K562 (cell line): Measurements from ENCODE around the gene DAPP1. TPM values are rescaled to one million over a fixed set of nuclear protein-coding genes. Genes with fewer than 3 reads are reported as not detected.
A peak's percentile ranks its signal among the peaks of the same experiment; 100 is the strongest.

ENCODE experiments used
- ATAC-seq: fragments of 200-7000 bp; cut with Tn5 transposase; 3 replicates; pipeline ENCODE4 v1.9.1; 2020; ENCODE audit warnings: moderate library complexity
- BruUV-seq: library from RNA; stranded (reverse); fragments of 400-500 nt; replicated peaks from 2 replicates; lab custom pipeline; 2021; lab: Mats Ljungman, UMichigan
- CTCF ChIA-PET: fragments of 300-600 bp; formaldehyde crosslinking; extraction: SDS; loops from one replicate; lab custom pipeline; 2021; ENCODE audit warnings: low intra/inter-chr PET ratio; lab: Yijun Ruan, JAX
- POLR2A ChIA-PET: fragments of 300-600, 350-650 bp; sonication (Branson Sonifier 250); formaldehyde crosslinking; extraction: SDS; loops from one replicate; lab custom pipeline; 2021; ENCODE audit warnings: antibody characterized with exemption, inconsistent platforms; lab: Yijun Ruan, JAX
- DNase-seq, 4 experiments: peaks; one replicate each; pipeline versions ENCODE4 v3.0.0 to v3.0.0-alpha.2; 2011 to 2018; ENCODE audit warnings: low spot score in 3 of 4, mixed read lengths in 3 of 4; ENCODE audit errors: extremely low read depth in 1 of 4
- FAIRE-seq: peaks from 2 replicates; lab custom pipeline; 2011; peaks lifted over from hg19 to GRCh38; lab: Jason Lieb, UNC
- H2AFZ ChIP-seq: 2 replicates; pipeline ENCODE4 v1.6.0; 2011; ENCODE audit warnings: low read depth, low read length, control low read depth, inconsistent platforms
- H3K27ac ChIP-seq: fragments of 200-600 bp; 3 replicates; pipeline ENCODE4 v1.8.0; 2011; ENCODE audit warnings: low read depth, mild to moderate bottlenecking, control low read depth, inconsistent platforms, low read length, moderate library complexity, mixed read lengths; ENCODE audit errors: extremely low read depth
- H3K27me3 ChIP-seq, 2 experiments: fragments of 300-600 bp in 1 of 2; 2 replicates in 1 of 2; 3 replicates in 1 of 2; pipeline versions ENCODE4 v1.6.0 to v1.8.0; 2011; ENCODE audit warnings: inconsistent platforms in 2 of 2, low read length in 2 of 2, mild to moderate bottlenecking in 1 of 2, mixed read lengths in 1 of 2, moderate library complexity in 1 of 2; ENCODE audit not compliant: control insufficient read depth in 2 of 2, insufficient read depth in 2 of 2
- H3K36me3 ChIP-seq: fragments of 300-600 bp; 3 replicates; pipeline ENCODE4 v1.8.0; 2011; ENCODE audit warnings: mild to moderate bottlenecking, low read length, inconsistent platforms; ENCODE audit not compliant: control insufficient read depth, insufficient read depth
- H3K4me1 ChIP-seq, 2 experiments: fragments of 200-600 bp in 1 of 2; replicated peaks in 1 of 2; 2 replicates in 1 of 2; 3 replicates in 1 of 2; pipeline versions ENCODE4 v1.5.1 to v1.8.0; 2011; ENCODE audit warnings: inconsistent platforms in 2 of 2, low read length in 2 of 2, mild to moderate bottlenecking in 1 of 2, mixed read lengths in 1 of 2, moderate library complexity in 1 of 2; ENCODE audit not compliant: control insufficient read depth in 2 of 2, insufficient read depth in 2 of 2
- H3K4me2 ChIP-seq: 2 replicates; pipeline ENCODE4 v1.6.1; 2011; ENCODE audit warnings: low read length, control low read depth, inconsistent platforms, mixed read lengths; ENCODE audit not compliant: insufficient read depth
- H3K4me3 ChIP-seq: fragments of 200-600 bp; sonication (generic), shearing (Covaris generic); 2 replicates; pipeline ENCODE4 v1.5.1; 2016; ENCODE audit warnings: control low read depth, inconsistent platforms
- H3K79me2 ChIP-seq: fragments of 200-600 bp; 3 replicates; pipeline ENCODE4 v1.8.0; 2011; ENCODE audit warnings: low read length, inconsistent platforms; ENCODE audit not compliant: control insufficient read depth, insufficient read depth
- H3K9ac ChIP-seq, 2 experiments: 2 replicates each; pipeline versions ENCODE4 v1.6.0 to v1.6.1; 2011; ENCODE audit warnings: low read depth in 2 of 2, low read length in 2 of 2, control low read depth in 1 of 2, inconsistent platforms in 1 of 2, mild to moderate bottlenecking in 1 of 2, mixed read lengths in 1 of 2; ENCODE audit not compliant: insufficient read depth in 1 of 2
- H3K9me1 ChIP-seq: one replicate; pipeline ENCODE4 v1.6.0; 2011; ENCODE audit warnings: inconsistent platforms, mild to moderate bottlenecking, low read length, moderate library complexity; ENCODE audit not compliant: control insufficient read depth, insufficient read depth
- H3K9me3 ChIP-seq: replicated peaks from 2 replicates; pipeline ENCODE4 v1.5.1; 2011; ENCODE audit warnings: low read depth, low read length, inconsistent platforms; ENCODE audit not compliant: control insufficient read depth, insufficient read depth
- H4K20me1 ChIP-seq: replicated peaks from 2 replicates; pipeline ENCODE4 v1.6.1; 2011; ENCODE audit warnings: low read length, inconsistent platforms, mixed read lengths; ENCODE audit not compliant: control insufficient read depth, insufficient read depth
- BACH1 ChIP-seq: fragments of 200-800 bp; sonication (Bioruptor generic); IDR thresholded peaks from 2 replicates; pipeline ENCODE4 v1.6.1; 2016; ENCODE audit warnings: missing genetic modification characterization, missing compliant biosample characterization
- ELF2 ChIP-seq: fragments of 250-450 bp; sonication (Bioruptor Pico); IDR thresholded peaks from 2 replicates; pipeline ENCODE4 v1.5.0; 2021; ENCODE audit warnings: mild to moderate bottlenecking
- ERF ChIP-seq: fragments of 450-650 bp; formaldehyde crosslinking; IDR thresholded peaks from 2 replicates; pipeline ENCODE4 v1.4.0; 2020; ENCODE audit warnings: mild to moderate bottlenecking, mixed read lengths
- HNRNPK ChIP-seq: fragments of 200-400 bp; formaldehyde crosslinking; IDR thresholded peaks from one replicate; pipeline ENCODE4 v1.6.1; 2018; ENCODE audit warnings: mild to moderate bottlenecking, low read depth, low read length; ENCODE audit not compliant: poor library complexity, severe bottlenecking
- SAFB ChIP-seq: fragments of 200-400 bp; formaldehyde crosslinking; IDR thresholded peaks from 2 replicates; pipeline ENCODE4 v1.6.1; 2017; ENCODE audit warnings: low read depth, low read length, borderline replicate concordance
- SMARCA5 ChIP-seq: fragments of 450-650 bp; IDR thresholded peaks from 2 replicates; pipeline ENCODE4 v1.6.1; 2016
- SNRNP70 ChIP-seq: fragments of 200-400 bp; formaldehyde crosslinking; optimal IDR thresholded peaks from 2 replicates; pipeline ENCODE3; 2017; ENCODE audit warnings: low read depth, low read length
- TAF9B ChIP-seq: fragments of 450-650 bp; IDR thresholded peaks from 2 replicates; pipeline ENCODE4 v1.6.1; 2018; ENCODE audit warnings: mild to moderate bottlenecking; ENCODE audit not compliant: partially characterized antibody
- THRAP3 ChIP-seq: fragments of 450-650 bp; IDR thresholded peaks from 2 replicates; pipeline ENCODE4 v1.6.1; 2016; ENCODE audit warnings: mild to moderate bottlenecking, inconsistent platforms, borderline replicate concordance
- WGBS: fragments of 100-300 bp; shearing (Covaris generic); methylation state at CpG from one replicate; pipeline ENCODE4 v1.1.6; 2016; ENCODE audit warnings: low coverage, mixed read lengths; ENCODE audit not compliant: insufficient coverage; ENCODE audit errors: missing lambda C conversion rate; 5-methylcytosine and 5-hydroxymethylcytosine counted together
- in situ Hi-C: fragments of 300-500 bp; cut with MboI; formaldehyde crosslinking; loops from 4 replicates; pipeline ENCODE4 v1.15.0; 2018; ENCODE audit warnings: inconsistent platforms, mixed read lengths
- intact Hi-C: fragments of 100-400 bp; cut with micrococcal nuclease; formaldehyde crosslinking; loops from 2 replicates; pipeline ENCODE4 v1.14.2; 2022
- polyA plus RNA-seq, 8 experiments: library from polyadenylated mRNA; depleted of rRNA in 4 of 8; stranded (reverse) in 5 of 8; unstranded in 3 of 8; fragments of >200 nt; fragmentation: Nextera tagmentation in 2 of 8; fragmentation: Illumina TruSeq in 1 of 8; extraction: Ambion mirVana in 2 of 8; extraction: Trizol in 1 of 8; gene quantifications; 2 replicates each; pipeline versions ENCODE4 v1.2.1 to v1.2.3, GENCODE V29; 2011 to 2014; ENCODE audit warnings: inconsistent platforms in 1 of 8, missing spikeins in 1 of 8
- total RNA-seq, 7 experiments: library from RNA; depleted of rRNA in 6 of 7; stranded (reverse); fragments of >200 nt in 6 of 7; fragmentation: Illumina TruSeq in 2 of 7; extraction: Trizol in 2 of 7; gene quantifications; 2 replicates each; pipeline versions ENCODE4 v1.2.1 to v1.2.3, GENCODE V29; 2011 to 2021; ENCODE audit warnings: low replicate concordance in 1 of 7
- TF ChIP-seq, protein P1 (sequence below): fragments of 450-650 bp; conservative IDR thresholded peaks from 2 replicates; pipeline ENCODE4 v1.6.1; 2016; ENCODE audit warnings: missing genetic modification characterization, low read depth, mild to moderate bottlenecking, missing compliant biosample characterization, moderate library complexity
- TF ChIP-seq, protein P2 (sequence below): fragments of 250-450 bp; sonication (Bioruptor Pico); IDR thresholded peaks from 2 replicates; pipeline ENCODE4 v1.4.0; 2020; ENCODE audit warnings: mild to moderate bottlenecking
- TF ChIP-seq, protein P3 (sequence below), 3 experiments: fragments of 200-800 bp in 1 of 3; sonication (Bioruptor generic) in 1 of 3; sonication (generic) in 1 of 3; formaldehyde crosslinking in 1 of 3; IDR thresholded peaks; 2 replicates each; pipeline versions ENCODE4 v1.6.1 to v1.8.0; 2016 to 2022; ENCODE audit warnings: mild to moderate bottlenecking in 2 of 3, missing compliant biosample characterization in 2 of 3, missing genetic modification characterization in 2 of 3, missing genetic modification reagents in 1 of 3
- TF ChIP-seq, protein P4 (sequence below): IDR thresholded peaks from 2 replicates; pipeline ENCODE4 v1.6.1; 2016; ENCODE audit warnings: missing genetic modification characterization, missing compliant biosample characterization
- TF ChIP-seq, protein P5 (sequence below): sonication (generic); formaldehyde crosslinking; IDR thresholded peaks from 2 replicates; pipeline ENCODE4 v1.8.0; 2022; ENCODE audit warnings: missing genetic modification reagents, mild to moderate bottlenecking, borderline replicate concordance
- TF ChIP-seq, protein P6 (sequence below): fragments of 450-650 bp; IDR thresholded peaks from 2 replicates; pipeline ENCODE4 v1.6.1; 2016

The DAPP1 gene
- total and polyA plus RNA-seq, 9 of the 15 experiments (the other 6 are each of a cell fraction or from before 2014, with no cell fraction given): 1.9 to 7.2 (median 3.6) TPM

DNA sequence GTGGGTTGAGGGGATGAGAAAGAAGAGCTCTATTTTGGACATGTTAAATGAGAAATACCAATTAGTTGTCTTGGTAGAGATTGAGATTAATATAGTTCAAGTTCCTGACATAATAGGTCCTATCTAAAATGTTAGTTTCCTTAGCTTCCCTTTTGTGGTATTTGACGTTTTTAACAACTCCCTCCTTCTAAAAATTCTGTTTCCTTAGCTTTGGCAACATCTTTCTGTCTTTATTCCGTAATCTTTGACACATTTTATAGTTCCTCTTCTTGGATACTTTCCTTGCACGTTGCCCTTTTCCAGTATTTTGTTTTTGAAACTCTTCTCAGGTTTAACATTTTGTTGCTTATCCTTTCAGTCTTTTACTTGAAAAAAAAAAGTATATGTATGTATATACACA, 40.7 kb downstream of the DAPP1 start:
- ChIA-PET CTCF (no interaction called here), POLR2A (interaction anchor here (1.3 kb wide), 1 partner anchor 9 kb away, joined by 3 read pairs; no protein-coding TSS in a partner anchor)
- Histone ChIP-seq H3K4me1 (peaks cover 0 to 12% of the 10 kb centered on the region in 2 experiments; a peak in 1 of 5 replicates), H4K20me1 (no peaks in the 10 kb centered on the region), H3K36me3 (no peaks in the 10 kb centered on the region; the same call in 2 of the 3 replicates), H3K27me3 (no peaks in the 10 kb centered on the region), H3K27ac (no peak overlapping the region), H3K9me1 (no peaks in the 10 kb centered on the region), H3K4me2 (no peak overlapping the region), H3K9me3 (no peaks in the 10 kb centered on the region), H3K4me3 (no peak overlapping the region), H2AFZ (0 out of 2 replicates have a peak overlapping the region, but pooled peaks have one; percentile 27), H3K79me2 (no peaks in the 10 kb centered on the region), H3K9ac (no peak overlapping the region)
- ATAC-seq (no peak), FAIRE-seq (no peak), DNase-seq (no peak)
- 15% methylated on average over 3 of the region's 3 CpGs for WGBS
- BruUV-seq: no TSS peak
- intact Hi-C loops: no loop called here
- in situ Hi-C loops: no loop called here
- TF ChIP-seq THRAP3 (no peak), SAFB (no peak), SNRNP70 (no peak), BACH1 (tag) (no peak), ERF (CRISPR knock-in tag) (no peak), HNRNPK (no peak), SMARCA5 (no peak), ELF2 (CRISPR knock-in tag) (no peak), TAF9B (no peak)
- TF ChIP-seq, protein P1, sequence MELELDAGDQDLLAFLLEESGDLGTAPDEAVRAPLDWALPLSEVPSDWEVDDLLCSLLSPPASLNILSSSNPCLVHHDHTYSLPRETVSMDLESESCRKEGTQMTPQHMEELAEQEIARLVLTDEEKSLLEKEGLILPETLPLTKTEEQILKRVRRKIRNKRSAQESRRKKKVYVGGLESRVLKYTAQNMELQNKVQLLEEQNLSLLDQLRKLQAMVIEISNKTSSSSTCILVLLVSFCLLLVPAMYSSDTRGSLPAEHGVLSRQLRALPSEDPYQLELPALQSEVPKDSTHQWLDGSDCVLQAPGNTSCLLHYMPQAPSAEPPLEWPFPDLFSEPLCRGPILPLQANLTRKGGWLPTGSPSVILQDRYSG (tag): no peak
- TF ChIP-seq, protein P2, sequence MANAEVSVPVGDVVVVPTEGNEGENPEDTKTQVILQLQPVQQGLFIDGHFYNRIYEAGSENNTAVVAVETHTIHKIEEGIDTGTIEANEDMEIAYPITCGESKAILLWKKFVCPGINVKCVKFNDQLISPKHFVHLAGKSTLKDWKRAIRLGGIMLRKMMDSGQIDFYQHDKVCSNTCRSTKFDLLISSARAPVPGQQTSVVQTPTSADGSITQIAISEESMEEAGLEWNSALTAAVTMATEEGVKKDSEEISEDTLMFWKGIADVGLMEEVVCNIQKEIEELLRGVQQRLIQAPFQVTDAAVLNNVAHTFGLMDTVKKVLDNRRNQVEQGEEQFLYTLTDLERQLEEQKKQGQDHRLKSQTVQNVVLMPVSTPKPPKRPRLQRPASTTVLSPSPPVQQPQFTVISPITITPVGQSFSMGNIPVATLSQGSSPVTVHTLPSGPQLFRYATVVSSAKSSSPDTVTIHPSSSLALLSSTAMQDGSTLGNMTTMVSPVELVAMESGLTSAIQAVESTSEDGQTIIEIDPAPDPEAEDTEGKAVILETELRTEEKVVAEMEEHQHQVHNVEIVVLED (CRISPR knock-in tag): no peak
- TF ChIP-seq, protein P3, sequence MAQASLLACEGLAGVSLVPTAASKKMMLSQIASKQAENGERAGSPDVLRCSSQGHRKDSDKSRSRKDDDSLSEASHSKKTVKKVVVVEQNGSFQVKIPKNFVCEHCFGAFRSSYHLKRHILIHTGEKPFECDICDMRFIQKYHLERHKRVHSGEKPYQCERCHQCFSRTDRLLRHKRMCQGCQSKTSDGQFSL (CRISPR knock-in tag; IDR thresholded peaks at IDR 0.05): no peak
- TF ChIP-seq, protein P3 (tag; IDR thresholded peaks at IDR 0.05): no peak
- TF ChIP-seq, protein P4, sequence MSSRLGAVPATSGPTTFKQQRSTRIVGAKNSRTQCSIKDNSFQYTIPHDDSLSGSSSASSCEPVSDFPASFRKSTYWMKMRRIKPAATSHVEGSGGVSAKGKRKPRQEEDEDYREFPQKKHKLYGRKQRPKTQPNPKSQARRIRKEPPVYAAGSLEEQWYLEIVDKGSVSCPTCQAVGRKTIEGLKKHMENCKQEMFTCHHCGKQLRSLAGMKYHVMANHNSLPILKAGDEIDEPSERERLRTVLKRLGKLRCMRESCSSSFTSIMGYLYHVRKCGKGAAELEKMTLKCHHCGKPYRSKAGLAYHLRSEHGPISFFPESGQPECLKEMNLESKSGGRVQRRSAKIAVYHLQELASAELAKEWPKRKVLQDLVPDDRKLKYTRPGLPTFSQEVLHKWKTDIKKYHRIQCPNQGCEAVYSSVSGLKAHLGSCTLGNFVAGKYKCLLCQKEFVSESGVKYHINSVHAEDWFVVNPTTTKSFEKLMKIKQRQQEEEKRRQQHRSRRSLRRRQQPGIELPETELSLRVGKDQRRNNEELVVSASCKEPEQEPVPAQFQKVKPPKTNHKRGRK (tag): no peak
- TF ChIP-seq, protein P5, sequence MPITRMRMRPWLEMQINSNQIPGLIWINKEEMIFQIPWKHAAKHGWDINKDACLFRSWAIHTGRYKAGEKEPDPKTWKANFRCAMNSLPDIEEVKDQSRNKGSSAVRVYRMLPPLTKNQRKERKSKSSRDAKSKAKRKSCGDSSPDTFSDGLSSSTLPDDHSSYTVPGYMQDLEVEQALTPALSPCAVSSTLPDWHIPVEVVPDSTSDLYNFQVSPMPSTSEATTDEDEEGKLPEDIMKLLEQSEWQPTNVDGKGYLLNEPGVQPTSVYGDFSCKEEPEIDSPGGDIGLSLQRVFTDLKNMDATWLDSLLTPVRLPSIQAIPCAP (CRISPR knock-in tag): no peak
- TF ChIP-seq, protein P6, sequence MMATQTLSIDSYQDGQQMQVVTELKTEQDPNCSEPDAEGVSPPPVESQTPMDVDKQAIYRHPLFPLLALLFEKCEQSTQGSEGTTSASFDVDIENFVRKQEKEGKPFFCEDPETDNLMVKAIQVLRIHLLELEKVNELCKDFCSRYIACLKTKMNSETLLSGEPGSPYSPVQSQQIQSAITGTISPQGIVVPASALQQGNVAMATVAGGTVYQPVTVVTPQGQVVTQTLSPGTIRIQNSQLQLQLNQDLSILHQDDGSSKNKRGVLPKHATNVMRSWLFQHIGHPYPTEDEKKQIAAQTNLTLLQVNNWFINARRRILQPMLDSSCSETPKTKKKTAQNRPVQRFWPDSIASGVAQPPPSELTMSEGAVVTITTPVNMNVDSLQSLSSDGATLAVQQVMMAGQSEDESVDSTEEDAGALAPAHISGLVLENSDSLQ: no peak
